HUES6 (cell line): ENCODE results near the gene FPR1.

Experiments
- H3K27ac ChIP-seq: 2 replicates; pipeline ENCODE4 v1.7.0; 2013; ENCODE audit warnings: low read depth, mild to moderate bottlenecking, low read length, inconsistent platforms
- H3K27me3 ChIP-seq: 2 replicates; pipeline ENCODE4 v1.6.1; 2013; ENCODE audit warnings: low read length; ENCODE audit not compliant: control insufficient read depth, insufficient read depth
- H3K36me3 ChIP-seq: 2 replicates; pipeline ENCODE4 v1.6.1; 2013; ENCODE audit warnings: low read length; ENCODE audit not compliant: control insufficient read depth, insufficient read depth
- H3K4me1 ChIP-seq: 2 replicates; pipeline ENCODE4 v1.6.1; 2013; ENCODE audit warnings: low read length; ENCODE audit not compliant: control insufficient read depth, insufficient read depth
- H3K4me3 ChIP-seq: 2 replicates; pipeline ENCODE4 v1.5.1; 2013; ENCODE audit warnings: low read depth, low read length
- H3K9ac ChIP-seq: one replicate; pipeline ENCODE4 v1.6.1; 2013; ENCODE audit warnings: mild to moderate bottlenecking, low read length
- H3K9me3 ChIP-seq: 2 replicates; pipeline ENCODE4 v1.6.1; 2013; ENCODE audit warnings: low read depth, low read length; ENCODE audit not compliant: control insufficient read depth, insufficient read depth

FPR1 gene

DNA sequence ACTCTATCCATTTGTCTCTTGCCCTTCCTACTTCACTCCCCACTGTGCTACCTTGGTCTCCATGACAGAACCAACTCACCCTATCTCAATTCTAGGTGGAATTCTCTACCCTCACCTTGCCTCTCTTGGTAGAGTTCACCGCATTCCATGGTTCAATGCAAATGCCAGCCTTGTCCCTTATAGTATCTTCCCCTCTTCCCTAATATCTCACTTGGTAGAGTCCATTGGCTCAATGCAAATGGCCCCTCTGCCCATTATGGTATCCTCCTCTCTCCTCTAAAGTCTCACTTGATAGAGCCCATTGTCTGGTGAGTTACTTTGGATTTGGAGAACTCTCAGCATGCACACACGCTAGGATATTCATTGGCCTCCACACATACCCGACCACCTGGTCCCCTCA is 35.8 kb downstream of the FPR1 start:
- Histone ChIP-seq H3K4me3 (no peak overlapping the region), H3K9me3 (no peaks in the 10 kb centered on the region), H3K36me3 (no peaks in the 10 kb centered on the region), H3K9ac (no peak overlapping the region), H3K27me3 (peaks cover 52% of the 10 kb centered on the region), H3K4me1 (no peaks in the 10 kb centered on the region), H3K27ac (no peak overlapping the region)

DNA sequence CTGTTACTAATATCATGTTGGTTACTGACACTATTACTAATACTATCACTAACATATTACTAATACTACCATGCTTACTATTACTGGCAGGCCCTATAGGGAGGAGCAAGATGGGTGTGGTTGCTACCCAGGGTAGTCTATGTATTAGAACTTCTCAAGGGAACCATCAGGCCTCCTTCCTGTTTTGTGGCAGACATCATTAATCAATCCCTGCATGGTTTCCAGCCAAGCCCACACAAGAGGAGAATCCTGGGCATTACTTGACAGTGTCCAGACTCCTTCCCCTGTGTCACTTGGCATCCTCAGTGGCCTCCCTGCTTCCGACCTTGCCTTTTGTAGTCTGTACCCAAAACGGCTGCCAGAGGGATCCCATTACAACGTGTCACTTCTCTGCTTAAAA is 36.8 kb downstream of the FPR1 start:
- Histone ChIP-seq H3K36me3 (no peaks in the 10 kb centered on the region), H3K9ac (no peak overlapping the region), H3K27me3 (peaks cover 48% of the 10 kb centered on the region), H3K9me3 (no peaks in the 10 kb centered on the region), H3K27ac (no peak overlapping the region), H3K4me1 (no peaks in the 10 kb centered on the region), H3K4me3 (no peak overlapping the region)

DNA sequence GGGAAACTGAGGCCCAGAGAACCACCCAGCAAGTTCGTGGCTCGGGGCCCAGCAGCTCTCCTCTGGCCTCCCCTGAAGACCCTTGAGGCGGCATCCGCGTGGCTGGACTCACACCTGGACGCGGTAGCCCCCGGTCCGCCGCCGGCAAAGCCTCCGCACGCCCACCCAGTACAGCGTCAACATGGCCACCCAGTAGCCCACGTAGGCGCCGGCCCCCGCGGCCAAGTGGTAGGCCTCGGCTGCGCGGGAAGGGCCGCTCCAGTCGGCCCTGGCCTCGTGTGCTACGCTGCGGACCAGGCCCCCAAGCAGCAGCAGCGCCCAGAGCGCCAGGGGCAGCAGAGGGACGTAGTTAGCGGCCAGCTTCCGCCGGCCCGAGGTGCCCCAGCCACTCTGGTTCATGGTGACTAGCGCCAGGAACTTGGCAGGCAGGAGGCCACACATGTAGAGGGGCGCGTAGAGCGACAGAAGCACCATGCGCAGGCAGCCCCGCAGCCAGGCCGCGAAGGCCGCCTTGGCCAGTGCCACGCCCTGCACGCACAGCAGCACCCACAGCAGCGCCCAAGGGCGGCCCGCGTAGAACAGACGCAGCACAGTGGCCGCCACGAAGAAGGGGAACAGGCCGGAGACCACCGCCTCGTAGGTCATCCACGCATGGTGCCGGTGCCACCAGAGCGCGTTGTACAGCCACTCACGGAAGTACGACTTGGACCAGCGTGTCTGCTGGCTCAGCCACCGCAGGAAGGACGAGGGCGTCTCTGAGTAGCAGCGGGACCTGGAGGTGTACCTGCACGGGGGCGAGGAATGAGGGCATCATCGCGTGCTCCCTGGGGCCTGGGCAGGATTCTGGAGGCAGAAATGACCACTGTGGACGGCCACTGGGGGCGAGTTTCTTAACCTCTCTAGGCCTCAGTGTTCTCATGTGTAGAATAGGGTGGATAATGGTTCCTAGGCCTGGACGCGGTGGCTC is 38.1 kb downstream of the FPR1 start:
- Histone ChIP-seq H3K27me3 (peaks cover 40% of the 10 kb centered on the region), H3K9ac (no peak overlapping the region), H3K36me3 (no peaks in the 10 kb centered on the region), H3K9me3 (no peaks in the 10 kb centered on the region), H3K4me1 (no peaks in the 10 kb centered on the region), H3K4me3 (no peak overlapping the region), H3K27ac (no peak overlapping the region)

DNA sequence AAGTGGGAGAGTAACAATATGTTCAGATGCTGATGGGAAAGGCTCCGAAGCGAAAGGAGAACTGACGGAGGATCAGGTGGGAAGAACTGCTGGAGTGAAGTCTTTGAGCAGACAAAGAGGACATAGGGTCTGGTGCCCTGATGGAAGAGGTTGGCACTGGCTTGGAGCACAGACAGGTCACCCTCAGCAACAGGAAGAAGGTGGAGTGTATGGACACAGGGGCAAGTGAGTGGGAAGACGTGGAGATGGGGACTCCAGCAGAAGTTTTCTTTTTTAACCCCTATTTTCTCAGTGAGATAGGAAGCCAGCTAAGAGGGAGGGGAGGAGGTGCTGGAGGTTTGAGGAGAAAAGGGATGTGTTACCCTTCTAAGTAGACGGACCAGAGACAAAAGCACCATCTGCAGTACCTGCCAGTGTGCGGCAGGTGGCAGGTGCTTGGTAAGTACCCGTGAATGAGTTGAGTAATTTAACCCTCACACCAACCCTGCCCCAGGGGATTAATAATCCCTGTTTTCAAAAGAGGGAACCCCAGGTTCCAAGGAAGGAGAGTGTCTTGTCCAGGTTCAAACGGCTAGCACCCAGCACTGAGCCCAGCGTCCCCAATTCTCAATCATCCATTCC is 39.1 kb downstream of the FPR1 start:
- Histone ChIP-seq H3K4me3 (no peak overlapping the region), H3K36me3 (peaks cover 3% of the 10 kb centered on the region; the same call in 1 of the 2 replicates), H3K9me3 (no peaks in the 10 kb centered on the region), H3K9ac (no peak overlapping the region), H3K27me3 (peaks cover 29% of the 10 kb centered on the region), H3K27ac (no peak overlapping the region), H3K4me1 (no peaks in the 10 kb centered on the region)

DNA sequence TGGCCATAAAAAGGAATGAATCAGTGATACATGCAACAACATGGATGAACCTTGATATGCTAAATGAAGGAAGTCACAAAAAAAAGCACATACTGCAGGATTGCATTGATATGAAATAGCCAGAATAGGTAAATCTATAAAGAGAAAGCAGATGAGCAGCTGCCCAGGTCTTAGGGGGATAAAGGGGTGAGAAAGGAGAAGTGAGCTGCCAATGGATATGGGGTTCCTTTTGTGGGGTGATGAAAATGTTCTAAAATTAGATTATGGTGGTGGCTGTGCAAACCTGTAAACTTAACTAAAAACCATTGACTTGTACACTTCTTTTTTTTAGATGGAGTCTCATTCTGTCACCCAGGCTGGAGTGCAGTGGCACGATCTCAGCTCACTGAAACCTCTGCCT is 40.0 kb downstream of the FPR1 start:
- Histone ChIP-seq H3K4me1 (no peaks in the 10 kb centered on the region), H3K27ac (no peak overlapping the region), H3K9me3 (no peaks in the 10 kb centered on the region), H3K36me3 (peaks cover 6% of the 10 kb centered on the region; the same call in 1 of the 2 replicates), H3K27me3 (peaks cover 20% of the 10 kb centered on the region), H3K9ac (no peak overlapping the region), H3K4me3 (no peak overlapping the region)

DNA sequence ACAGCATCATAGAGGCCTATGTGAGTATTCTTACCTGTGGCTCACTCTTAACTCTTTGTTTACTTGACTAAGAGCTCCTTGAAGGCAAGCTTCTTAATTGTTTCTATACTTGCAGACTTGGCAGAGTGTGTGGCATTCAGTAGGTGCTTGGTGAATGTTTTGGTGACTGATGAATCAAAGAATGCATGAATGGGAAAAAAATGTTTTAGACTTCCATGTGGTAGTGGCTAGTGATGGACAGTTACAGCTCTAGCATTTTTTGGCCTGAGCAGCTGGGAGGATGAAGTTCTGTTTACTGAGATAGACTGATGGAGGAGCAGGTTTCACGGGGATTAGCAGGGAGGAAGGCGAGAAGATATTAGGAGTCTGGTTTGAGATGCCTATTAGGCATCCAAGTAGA is 41.5 kb downstream of the FPR1 start:
- Histone ChIP-seq H3K4me3 (no peak overlapping the region), H3K4me1 (no peaks in the 10 kb centered on the region), H3K36me3 (peaks cover 19% of the 10 kb centered on the region), H3K9ac (no peak overlapping the region), H3K27me3 (peaks cover 10% of the 10 kb centered on the region), H3K27ac (no peak overlapping the region), H3K9me3 (no peaks in the 10 kb centered on the region)

DNA sequence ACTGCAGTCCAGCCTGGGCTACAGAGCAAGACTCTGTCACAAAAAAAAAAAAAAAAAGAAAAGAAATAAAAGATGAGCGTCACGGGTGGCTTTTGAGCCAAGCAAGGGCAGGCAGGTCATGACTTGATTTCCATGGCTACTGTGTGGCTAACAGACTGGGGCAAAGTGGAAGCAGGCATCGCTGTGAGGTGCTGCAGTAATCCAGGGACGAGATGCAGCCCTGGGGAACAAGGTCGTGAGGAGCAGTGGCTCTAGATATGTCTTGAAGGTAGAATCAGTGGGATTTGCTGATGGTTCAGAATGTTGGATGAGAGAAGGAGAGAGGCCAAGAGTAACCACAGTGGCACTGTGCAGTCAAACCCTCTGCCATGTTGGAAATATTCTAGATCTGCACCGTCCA is 42.1 kb downstream of the FPR1 start:
- Histone ChIP-seq H3K9me3 (no peaks in the 10 kb centered on the region), H3K27me3 (peaks cover 10% of the 10 kb centered on the region), H3K4me1 (no peaks in the 10 kb centered on the region), H3K27ac (no peak overlapping the region), H3K36me3 (peaks cover 22% of the 10 kb centered on the region), H3K9ac (no peak overlapping the region), H3K4me3 (no peak overlapping the region)

DNA sequence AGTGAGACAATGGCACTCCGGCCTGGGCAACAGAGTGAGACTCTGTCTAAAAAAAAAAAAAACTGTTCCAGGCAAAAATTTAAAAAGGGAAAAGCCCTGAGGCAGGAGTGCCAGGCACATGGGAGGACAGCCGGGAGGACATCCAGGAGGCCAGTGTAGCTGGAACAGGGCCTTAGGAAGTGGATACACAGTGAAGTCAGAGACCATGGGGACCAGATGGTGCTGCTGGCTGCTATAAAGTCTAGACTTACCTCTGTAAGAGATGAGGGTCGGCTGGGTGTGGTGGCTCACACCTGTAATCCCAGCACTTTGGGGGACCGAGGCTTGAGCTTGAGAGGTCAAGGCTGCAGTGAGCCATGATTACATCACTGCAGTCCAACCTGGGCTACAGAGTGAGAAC is 42.9 kb downstream of the FPR1 start:
- Histone ChIP-seq H3K4me3 (no peak overlapping the region), H3K4me1 (no peaks in the 10 kb centered on the region), H3K27me3 (peaks cover 10% of the 10 kb centered on the region), H3K36me3 (peaks cover 22% of the 10 kb centered on the region), H3K9me3 (no peaks in the 10 kb centered on the region), H3K9ac (no peak overlapping the region), H3K27ac (no peak overlapping the region)

DNA sequence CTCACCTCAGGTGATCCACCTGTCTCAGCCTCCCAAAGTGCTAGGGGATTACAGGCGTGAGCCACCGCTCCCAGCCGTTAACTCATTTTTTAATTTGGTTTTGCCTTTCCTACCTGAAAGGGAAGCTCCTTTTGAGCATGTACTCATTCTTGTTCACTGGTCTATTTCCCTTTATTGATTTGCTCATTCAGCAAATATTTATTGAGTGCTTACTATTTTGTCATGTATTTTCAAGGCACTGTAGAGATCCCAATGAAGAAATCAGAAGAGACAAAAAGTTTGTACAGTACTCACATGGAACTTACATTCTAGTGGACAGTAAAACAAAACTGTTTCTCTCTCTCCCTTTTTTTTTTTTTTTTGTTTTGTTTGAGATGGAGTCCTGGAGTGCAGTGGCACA is 44.8 kb downstream of the FPR1 start:
- Histone ChIP-seq H3K4me3 (no peak overlapping the region), H3K36me3 (peaks cover 22% of the 10 kb centered on the region), H3K4me1 (peaks cover 1% of the 10 kb centered on the region), H3K27me3 (peaks cover 10% of the 10 kb centered on the region), H3K27ac (no peak overlapping the region), H3K9ac (no peak overlapping the region), H3K9me3 (no peaks in the 10 kb centered on the region)

DNA sequence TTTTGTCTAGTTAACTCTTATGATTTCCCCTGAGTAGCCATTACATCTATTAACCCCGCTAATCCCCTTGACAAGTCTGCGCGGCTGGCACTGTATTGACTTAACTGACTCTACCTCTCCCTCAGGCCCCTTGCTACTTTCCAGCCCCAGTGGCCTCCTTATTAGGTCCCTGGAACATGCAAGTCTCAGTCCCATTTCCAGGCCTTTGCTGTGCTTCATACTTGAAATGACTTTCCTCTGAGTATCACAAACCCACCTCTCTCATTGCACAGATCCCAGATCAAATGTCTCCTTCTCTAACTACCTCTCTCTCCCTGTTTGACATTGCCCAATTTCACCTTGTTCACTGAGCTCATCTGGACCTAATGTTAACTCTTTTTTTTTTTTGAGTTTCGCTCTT is 45.4 kb downstream of the FPR1 start:
- peaks cover 22% of the 10 kb centered on the region for H3K36me3 ChIP-seq
- no peak overlapping the region for H3K27ac ChIP-seq
- peaks cover 10% of the 10 kb centered on the region for H3K27me3 ChIP-seq
- no peak overlapping the region for H3K9ac ChIP-seq
- no peaks in the 10 kb centered on the region for H3K9me3 ChIP-seq
- no peak overlapping the region for H3K4me3 ChIP-seq
- H3K4me1 ChIP-seq, result peaks cover 7% of the 10 kb centered on the region

DNA sequence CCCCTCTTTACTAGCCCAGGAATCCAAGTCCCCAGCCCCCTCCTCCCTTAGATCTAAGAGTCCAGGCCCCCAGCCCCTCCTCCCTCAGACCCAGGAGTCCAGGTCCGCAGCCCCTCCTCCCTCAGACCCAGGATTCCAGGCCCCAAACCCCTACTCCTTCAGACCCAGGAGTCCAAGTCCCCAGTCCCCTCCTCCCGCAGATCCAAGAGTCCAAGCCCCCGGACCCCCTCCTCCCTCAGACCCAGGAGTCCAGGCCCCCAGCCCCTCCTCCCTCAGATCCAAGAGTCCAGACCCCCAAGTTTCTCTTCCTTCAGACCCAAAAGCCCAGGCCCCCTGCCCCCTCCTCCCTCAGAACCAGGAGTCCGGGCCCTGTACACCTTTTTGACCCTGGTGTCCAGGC is 47.1 kb downstream of the FPR1 start:
- Histone ChIP-seq H3K4me1 (peaks cover 9% of the 10 kb centered on the region), H3K4me3 (peak overlapping the region; percentile 76), H3K9ac (peak overlapping the region; percentile 92), H3K27ac (peak overlapping the region; percentile 47; the same call in 1 of the 2 replicates), H3K27me3 (peaks cover 2% of the 10 kb centered on the region), H3K9me3 (no peaks in the 10 kb centered on the region), H3K36me3 (peaks cover 22% of the 10 kb centered on the region)
